CD4-positive, alpha-beta T cell treated with Interleukin-17A for 1 hour (primary cell): ENCODE measurements around the gene GCKR.

Experiments used
- DNase-seq: peaks from one replicate; pipeline ENCODE4 v3.0.0-alpha.2; 2020

GCKR gene

DNA sequence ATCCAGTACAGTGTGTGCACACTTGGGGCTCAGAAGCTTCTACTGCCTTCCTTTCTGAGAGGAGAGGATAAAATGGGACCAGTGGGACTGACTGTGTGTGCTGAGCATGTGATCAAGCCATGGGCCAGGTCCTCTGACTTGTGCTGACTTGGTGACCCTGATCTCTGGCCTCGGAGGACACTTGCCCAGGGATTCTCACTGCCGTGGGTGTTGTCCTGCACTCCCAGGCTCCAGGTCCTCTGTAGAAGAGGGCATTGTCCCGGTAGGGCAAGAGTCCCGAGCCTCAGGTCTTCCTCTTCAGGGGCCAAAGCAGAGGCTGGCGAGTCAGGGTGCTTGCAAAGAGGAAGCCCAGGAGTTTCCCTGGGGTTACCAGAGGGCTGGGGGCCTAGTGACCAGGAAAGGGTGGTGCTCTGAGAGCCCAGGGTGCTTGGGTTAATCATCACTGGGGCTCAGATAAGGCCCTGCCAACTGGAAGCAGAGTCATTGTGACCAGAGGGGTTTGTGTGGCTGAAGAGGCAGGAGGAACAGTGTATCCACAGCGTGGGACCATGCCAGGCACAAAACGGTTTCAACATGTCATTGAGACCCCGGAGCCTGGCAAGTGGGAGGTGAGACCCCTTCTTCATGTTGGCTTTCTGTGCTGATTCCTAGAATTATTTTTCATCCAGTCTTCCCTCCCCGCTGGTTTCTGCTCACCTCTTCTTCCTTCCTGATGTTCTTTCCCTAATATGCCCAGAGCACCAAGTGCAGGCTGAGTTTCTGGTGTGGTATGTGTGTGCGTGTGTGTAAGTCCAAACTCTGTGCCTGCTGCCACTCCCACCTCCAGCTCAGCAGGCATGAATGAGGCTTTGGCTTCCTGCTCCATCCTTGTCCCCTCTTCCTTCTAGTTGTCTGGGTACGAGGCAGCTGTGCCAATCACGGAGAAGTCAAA lies at the start of gene GCKR:
Gene GCKR, plus strand, starts transcription at position 483 of the 931 bp plus-strand sequence. Its CDS starts 66 bp downstream, at position 549.
- no peak for DNase-seq

DNA sequence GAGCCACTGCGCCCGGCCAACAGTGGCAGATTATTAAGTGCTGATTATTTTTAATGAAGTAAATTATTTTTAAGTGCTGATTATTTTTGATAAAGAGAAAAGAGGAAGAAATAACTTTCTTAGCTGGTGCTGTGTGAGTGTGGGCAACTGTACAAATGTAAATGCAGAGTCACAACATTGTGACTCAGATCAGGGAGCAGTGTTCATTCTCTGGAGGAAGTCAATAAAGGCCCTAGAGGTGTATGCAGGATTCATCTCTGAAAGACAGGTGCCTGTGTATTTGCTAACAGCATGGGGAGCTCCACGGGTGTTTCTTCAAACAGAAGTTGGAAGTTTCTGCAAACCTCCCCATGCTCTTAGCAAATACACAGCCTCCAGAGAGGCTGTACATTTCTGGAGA lies 48.3 kb upstream of the GCKR start:
- DNase-seq = no peak

GRCh38 chr2:27451095-27451494 lies 45.5 kb upstream of the GCKR start:
- DNase-seq = no peak

GRCh38 chr2:27453968-27454367 lies 42.7 kb upstream of the GCKR start:
- no peak for DNase-seq

GRCh38 chr2:27461118-27461517 lies 35.5 kb upstream of the GCKR start:
- no peak for DNase-seq

DNA sequence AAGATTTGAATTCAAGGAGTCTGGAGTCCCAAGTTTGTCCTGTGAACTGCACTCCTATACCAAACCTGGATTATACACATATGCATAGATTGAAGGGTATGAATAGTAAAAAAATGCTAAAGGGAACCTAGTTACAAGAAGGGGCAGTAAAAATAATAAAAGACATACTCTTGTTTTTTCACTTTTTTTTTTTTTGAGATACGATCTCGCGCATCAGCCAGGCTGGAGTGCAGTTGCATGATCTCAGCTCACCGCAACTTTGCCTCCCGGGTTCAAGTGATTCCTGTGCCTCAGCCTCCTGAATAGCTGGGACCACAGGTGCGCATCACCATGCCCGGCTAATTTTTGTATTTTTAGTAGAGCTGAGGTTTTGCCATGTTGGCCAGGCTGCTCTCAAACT lies 32.2 kb upstream of the GCKR start:
- DNase-seq = no peak

- no peak for DNase-seq
Observed at GRCh38 chr2:27471961-27472360, 24.7 kb upstream of the GCKR start.

DNA sequence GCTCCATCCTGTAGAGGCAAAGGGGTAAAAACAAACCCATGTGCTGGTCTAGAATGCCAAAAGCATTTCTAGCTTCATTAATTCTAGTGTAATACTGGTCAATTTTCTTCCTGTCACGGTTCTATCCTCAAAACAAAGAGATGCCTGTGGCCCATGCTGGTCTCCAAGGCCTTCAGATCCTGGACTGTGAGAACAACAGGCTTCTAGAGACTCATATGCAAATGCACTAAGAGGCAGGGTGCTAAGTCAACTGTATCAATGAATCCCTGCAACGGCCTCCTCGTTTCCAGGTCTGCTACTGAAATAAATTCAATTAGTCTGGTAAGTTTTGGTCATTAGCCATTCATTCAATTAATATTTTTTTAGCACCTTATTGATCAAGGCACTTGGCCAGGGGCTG lies 11.1 kb upstream of the GCKR start:
- DNase-seq = no peak

DNA sequence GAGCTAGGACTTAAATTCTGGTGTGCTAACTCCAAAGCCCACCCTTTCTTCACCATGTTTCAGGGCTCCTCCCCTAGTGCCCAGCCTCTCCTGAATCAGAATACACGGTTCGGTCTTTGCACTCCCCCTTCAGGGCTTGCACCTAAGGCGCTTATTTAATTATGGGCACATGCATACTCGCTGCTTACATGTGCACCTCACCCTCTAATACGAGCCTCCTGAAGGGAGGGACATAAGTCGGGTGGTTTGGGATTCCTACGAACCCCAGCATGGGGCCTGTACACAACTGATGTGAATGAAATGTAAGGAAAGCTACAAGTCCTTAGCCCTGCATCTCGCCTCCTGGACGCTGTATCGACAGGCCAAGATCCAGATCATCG lies 7.5 kb upstream of the GCKR start:
- DNase-seq = no peak

DNA sequence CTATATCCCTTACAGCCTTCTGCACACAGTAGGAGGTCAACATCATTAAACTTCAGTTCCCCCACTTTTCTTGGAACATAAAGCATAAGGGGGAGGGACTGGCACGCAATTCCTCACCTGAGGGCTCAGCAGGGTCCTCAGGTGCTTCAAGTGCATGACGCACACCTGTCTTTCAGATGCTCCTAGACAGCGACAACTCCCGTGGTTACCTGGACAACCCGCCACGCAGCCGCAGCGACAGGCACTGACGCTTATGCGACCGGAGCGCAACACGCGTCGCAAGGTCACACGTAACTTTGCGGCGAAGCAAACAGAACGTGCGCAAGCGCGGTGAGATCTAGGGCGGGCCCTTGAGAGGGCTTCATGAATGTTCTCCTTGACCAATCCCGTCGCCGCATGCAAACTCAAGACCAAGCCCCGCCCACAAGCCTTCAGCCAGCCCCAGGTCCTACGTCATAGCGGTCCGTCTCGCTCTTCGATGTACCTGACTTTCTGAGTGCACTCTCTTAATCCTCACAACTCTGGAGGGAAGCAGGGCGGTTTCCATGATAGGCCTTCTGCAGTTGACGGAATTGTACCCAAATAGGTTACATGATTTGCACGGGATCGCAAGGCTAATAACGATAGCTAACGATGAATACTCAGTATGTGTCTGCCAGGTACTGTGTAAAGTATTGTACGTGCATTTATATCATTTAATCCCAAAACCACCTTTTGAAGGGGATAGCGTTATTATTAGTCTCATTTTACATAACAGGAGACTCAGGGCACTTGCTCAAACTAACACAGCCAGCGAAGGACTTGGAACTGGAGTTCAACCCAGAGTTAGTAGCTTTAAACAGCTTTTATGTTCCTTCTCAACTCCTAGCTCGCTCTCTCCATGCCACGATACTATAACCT lies 6.9 kb upstream of the GCKR start, which contains the start of gene IFT172:
Gene IFT172, minus strand, starts transcription at position 246 of the 900 bp plus-strand sequence. Its CDS starts 90 bp downstream, at position 156.
- peak; percentile 99 for DNase-seq

DNA sequence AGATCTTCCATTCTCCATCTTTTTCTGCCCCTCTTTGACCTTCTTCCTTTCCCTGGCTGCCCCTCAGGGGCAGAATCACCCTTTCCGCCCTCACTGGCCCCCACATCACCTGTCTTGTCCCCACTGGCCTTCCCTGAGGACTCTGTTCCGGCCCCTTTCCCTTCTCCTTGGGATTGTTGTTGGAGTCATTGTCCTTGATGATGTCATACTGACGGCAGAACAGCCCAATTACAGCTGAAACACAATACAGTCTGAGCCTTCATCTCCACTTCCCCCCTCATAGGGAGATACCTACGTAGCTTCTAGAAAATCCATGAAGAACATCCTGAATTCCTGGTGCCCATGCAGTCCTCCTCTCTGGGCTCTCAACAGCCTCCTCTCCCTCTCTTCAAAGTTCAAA lies 4.1 kb upstream of the GCKR start:
- DNase-seq = no peak

- DNase-seq = no peak
Observed at GRCh38 chr2:27493948-27494283, 2.7 kb upstream of the GCKR start.

- no peak for DNase-seq
Observed at GRCh38 chr2:27494284-27494943, 2.2 kb upstream of the GCKR start.

DNA sequence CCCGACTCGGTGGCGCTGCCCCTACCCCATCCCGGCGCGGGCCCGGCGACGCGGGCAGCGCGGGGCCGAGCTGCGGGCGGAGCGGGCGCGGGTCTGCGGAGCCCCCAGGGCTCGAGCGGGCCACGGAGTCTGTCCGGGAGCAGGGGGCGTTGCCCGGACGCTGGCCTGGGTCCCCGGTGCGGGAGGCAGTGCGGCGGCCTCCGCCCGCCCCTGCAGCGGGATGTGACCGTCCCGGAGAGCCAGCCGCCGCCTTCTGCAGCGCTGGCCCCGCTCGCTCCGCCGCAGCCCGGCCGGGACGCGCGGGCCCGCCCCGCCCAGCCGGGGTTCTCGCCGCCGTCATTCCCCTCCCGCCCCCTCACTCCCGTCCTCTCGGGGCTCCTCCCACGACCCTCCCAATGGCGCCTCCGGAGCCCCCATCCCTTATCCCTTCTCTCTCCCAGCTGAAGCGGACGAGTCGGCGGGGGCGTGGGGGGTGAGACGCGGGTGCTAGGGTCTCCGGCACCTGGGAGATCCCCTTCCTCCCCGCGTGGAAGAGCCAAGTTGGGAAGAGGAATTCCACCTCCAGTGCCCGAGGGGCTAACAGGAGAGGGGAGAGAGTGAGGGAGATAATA lies 1.6 kb upstream of the GCKR start, which contains the start of gene FNDC4:
Gene FNDC4, minus strand, starts transcription at position 257 of the 611 bp plus-strand sequence. CDS start 521 bp downstream, outside the sequence.
- DNase-seq = peak; percentile 10

DNA sequence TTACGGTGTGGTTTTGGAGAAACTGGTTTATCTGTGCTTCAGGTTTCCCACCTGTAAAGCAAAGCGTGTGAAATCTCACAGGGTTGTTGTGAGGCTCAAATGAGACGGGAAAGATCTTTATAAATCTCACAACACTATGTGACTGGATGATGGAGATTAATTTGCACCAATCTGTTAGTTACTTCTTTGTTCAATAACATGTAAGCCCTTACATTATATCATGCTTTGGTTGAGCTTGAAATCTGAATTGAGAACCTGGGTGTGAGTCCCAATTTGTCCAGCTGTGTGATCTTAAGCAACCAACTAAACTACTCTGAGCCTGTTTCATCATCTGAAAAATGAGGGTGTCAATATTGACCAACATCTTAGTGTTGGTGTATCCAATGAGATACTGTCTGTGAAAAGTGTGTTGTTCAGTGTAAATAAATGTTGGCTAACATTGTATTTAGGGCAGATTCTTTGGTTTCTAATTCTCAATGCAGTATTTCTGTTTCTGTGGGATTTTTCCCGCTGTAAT lies 741 bp upstream of the GCKR start:
- no peak for DNase-seq

GRCh38 chr2:27497288-27497627 lies 619 bp downstream of the GCKR start:
- no peak for DNase-seq

DNA sequence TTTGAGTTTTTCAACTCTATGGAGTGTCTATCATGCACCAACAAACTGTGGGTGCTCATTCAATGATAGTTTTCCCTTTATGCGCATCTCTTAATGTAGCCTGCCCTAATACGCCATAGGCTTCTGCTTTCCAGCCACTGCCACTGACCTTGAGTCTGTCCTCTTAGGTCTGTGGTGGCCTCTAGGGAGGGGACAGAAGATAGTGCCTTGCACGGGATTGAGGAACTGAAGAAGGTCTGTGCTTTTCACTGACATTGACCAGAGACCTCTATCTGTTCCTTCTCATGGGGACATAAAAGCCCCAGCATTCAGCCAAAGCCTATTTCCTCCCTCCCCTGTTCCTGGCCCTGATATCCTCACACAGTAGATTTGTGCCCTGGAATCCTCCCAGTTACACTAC lies 2.3 kb downstream of the GCKR start:
- DNase-seq = no peak

GRCh38 chr2:27501042-27501441 lies 4.4 kb downstream of the GCKR start:
- DNase-seq = no peak

DNA sequence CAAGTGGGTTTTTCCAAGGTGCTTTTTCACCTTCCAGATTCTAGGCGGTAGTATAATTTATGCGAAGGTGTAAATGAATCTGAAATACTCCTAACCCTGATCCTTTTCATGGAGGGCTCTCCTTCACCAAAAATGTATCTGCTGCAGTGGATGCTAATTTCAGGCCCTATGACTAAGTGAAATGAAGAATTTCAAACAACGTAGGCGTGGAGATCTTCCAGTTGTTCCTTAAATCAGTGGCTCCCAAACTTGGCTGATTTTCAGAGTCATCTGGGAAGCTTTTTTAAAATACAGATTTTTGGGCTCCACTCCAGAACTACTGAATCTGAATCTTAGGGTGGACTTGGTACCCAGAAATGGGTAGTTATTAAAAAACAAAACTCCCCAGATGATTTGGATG lies 5.5 kb downstream of the GCKR start:
- DNase-seq = no peak

GRCh38 chr2:27506587-27506986 lies 9.9 kb downstream of the GCKR start:
- no peak for DNase-seq

- DNase-seq = no peak
Observed at GRCh38 chr2:27507293-27507692, 10.7 kb downstream of the GCKR start.

DNA sequence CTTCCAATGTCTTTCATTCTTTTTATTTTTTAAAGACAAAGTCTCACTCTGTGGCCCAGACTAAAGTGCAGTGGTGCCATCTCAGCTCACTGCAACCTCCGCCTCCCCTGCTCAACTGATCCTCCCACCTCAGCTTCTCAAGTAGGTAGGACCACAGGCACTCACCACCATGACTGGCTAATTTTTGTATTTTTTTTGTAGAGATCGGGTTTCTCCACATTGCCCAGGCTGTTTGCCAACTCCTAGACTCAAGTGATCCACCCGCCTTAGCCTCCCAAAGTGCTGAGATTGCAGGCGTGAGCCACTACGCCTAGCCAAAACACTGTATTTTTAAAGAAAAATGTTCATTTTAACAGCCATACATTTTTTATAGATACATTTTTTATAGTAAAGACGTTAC lies 12.7 kb downstream of the GCKR start:
- no peak for DNase-seq
